ENCODE data around the gene FMNL3. TPM values are rescaled to one million over a fixed set of nuclear protein-coding genes. Genes with fewer than 3 reads are reported as not detected.

FMNL3 gene
- total and polyA plus RNA-seq, 2 of the 13 experiments (the other 11 are each of a cell fraction or from before 2014, with no cell fraction given): 0.44 to 1.1 TPM

DNA sequence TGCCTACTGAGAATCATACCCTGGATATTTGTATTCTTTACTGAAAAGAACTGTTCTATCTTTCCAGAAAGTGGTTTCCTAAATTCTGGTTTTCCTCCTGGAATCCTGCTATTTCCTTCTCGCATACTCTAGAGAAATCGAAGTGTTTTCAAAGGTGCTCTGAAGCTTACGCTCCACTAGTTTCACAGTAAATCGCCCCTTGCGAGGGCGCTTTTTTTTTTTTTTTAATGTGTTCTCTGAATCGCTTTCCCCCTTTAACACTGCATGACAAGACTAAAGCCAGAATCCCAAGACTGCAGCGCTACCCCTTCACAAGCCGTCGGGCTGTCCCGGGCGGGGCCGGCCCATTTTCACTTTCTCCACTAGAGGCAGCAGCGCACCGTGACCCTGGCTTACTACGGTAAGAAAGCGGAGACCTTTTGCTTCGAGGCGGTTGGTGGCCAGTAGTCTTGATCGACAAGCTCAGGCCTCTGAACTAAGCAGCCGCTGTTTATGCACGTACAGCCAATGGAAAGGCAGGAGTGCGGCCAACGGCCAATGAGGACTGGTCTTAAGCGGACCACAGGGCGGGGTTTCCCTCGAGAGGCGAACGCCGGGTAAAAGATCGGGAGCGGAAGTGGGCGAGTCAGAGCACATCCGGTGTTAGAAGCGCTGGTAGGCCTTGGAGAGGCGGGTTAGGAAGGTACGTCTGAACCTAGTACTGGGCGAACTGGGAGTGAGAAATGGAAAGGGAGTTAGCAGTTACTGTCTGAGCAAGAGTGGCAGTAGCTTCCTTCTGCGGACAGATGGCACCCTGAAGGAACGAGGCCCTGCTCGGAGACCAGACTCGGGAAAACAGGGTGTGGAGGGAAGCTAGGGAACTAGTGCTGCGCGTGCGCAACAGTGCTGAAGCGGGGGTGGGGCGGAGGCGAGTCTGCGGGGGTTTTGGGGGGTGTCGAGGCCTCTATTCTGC, 34.0 kb upstream of the FMNL3 start, which contains the start of gene TMBIM6 (continued):
- TF ChIP-seq SP4 (CRISPR knock-in tag; IDR thresholded peaks at IDR 0.05) (peak; percentile 95), ZNF256 (CRISPR knock-in tag; conservative IDR thresholded peaks at IDR 0.05) (peak; percentile 67; the same call in 1 of the 2 replicates), MAZ (IDR thresholded peaks at IDR 0.05; ENCODE audit: borderline replicate concordance, low read depth, low read length) (peak; percentile 17; the same call in 1 of the 2 replicates), MAZ (CRISPR knock-in tag; IDR thresholded peaks at IDR 0.05; ENCODE audit: low read depth) (peak; percentile 94), ZNF574 (CRISPR knock-in tag; IDR thresholded peaks at IDR 0.05) (peak; percentile 76), ZNF44 (CRISPR knock-in tag; IDR thresholded peaks at IDR 0.05) (peak; percentile 51; the same call in 1 of the 2 replicates), ATAD3A (CRISPR knock-in tag; IDR thresholded peaks at IDR 0.05) (no peak), ZBTB26 (CRISPR knock-in tag; IDR thresholded peaks at IDR 0.05; ENCODE audit: borderline replicate concordance) (peak; percentile 53; the same call in 1 of the 2 replicates), ZNF614 (CRISPR knock-in tag; IDR thresholded peaks at IDR 0.05; ENCODE audit: borderline replicate concordance) (peak; percentile 78), LCORL (IDR thresholded peaks at IDR 0.05) (no peak), LCORL (CRISPR knock-in tag; IDR thresholded peaks at IDR 0.05) (peak; percentile 92), RFX5 (IDR thresholded peaks at IDR 0.05; ENCODE audit: low read depth, low read length) (peak; percentile 58), ZNF552 (CRISPR knock-in tag; IDR thresholded peaks at IDR 0.05; ENCODE audit: borderline replicate concordance) (no peak), MIER3 (CRISPR knock-in tag; IDR thresholded peaks at IDR 0.05; ENCODE audit: borderline replicate concordance) (0 out of 2 replicates have a peak, but pooled peaks have one; percentile 12), SP1 (IDR thresholded peaks at IDR 0.05) (no peak), SP1 (CRISPR knock-in tag; IDR thresholded peaks at IDR 0.05) (no peak), ZEB1 (IDR thresholded peaks at IDR 0.05; ENCODE audit: insufficient replicate concordance, low read depth) (no peak), FLYWCH1 (CRISPR knock-in tag; IDR thresholded peaks at IDR 0.05) (no peak; the same call in 1 of the 2 replicates)
- TF ChIP-seq, protein P1, sequence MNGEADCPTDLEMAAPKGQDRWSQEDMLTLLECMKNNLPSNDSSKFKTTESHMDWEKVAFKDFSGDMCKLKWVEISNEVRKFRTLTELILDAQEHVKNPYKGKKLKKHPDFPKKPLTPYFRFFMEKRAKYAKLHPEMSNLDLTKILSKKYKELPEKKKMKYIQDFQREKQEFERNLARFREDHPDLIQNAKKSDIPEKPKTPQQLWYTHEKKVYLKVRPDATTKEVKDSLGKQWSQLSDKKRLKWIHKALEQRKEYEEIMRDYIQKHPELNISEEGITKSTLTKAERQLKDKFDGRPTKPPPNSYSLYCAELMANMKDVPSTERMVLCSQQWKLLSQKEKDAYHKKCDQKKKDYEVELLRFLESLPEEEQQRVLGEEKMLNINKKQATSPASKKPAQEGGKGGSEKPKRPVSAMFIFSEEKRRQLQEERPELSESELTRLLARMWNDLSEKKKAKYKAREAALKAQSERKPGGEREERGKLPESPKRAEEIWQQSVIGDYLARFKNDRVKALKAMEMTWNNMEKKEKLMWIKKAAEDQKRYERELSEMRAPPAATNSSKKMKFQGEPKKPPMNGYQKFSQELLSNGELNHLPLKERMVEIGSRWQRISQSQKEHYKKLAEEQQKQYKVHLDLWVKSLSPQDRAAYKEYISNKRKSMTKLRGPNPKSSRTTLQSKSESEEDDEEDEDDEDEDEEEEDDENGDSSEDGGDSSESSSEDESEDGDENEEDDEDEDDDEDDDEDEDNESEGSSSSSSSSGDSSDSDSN (CRISPR knock-in tag; IDR thresholded peaks at IDR 0.05): peak; percentile 44; the same call in 1 of the 2 replicates
